ENCODE results near the gene ATP5F1C.
A peak's percentile ranks its signal among the peaks of the same experiment; 100 is the strongest.
"Not testable (repeated sequence)": the region's sequence is repeated elsewhere in the genome, so short reads cannot be mapped to it uniquely, and the experiment has no call there.

Gene ATP5F1C

DNA sequence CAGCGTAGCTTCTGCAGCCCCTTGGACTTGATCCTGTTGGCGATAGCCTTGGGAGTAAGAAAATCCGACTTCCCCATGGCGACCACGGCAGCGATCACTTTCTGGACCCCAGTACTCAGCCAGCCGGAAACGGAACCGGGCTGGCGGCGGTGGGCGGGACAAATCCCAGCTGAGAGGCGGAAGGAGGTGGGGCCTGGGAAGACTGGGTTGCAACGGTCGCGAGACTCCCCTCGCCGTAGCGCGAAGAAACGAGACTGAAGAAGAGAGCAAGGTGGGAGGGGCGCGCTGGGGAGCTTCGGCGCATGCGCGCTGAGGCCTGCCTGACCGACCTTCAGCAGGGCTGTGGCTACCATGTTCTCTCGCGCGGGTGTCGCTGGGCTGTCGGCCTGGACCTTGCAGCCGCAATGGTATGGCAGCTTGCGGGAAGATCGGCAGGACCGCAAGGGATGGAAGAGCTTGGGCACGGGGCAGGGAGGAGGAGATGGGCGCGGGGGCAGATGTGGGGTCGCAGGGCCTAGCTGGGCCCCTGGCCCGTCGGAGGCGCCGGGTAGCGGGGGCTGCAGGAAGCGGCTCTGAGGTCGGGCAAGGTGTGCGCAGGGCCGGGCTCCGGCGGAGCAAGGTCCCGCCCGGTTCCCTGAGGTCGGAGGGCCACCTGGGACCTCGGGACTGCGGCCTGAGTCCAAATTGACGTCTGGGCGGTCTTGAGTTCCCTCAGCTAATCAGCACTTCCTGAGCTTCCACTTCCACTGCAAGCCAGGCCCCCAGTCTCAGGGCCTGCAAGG, at the start of gene ATP5F1C, which contains the start of gene KIN:
Gene ATP5F1C (plus strand): TSS at position 321 of the 782 bp plus-strand sequence. CDS start 31 bp downstream, at position 352.
Gene KIN (minus strand): TSS at position 137 of the 782 bp plus-strand sequence. CDS start 60 bp downstream, at position 77.
- H3K4me3 ChIP-seq (ENCODE audit: low read depth, low read length), result peak within 1 kb of the TSS; percentile 95

DNA sequence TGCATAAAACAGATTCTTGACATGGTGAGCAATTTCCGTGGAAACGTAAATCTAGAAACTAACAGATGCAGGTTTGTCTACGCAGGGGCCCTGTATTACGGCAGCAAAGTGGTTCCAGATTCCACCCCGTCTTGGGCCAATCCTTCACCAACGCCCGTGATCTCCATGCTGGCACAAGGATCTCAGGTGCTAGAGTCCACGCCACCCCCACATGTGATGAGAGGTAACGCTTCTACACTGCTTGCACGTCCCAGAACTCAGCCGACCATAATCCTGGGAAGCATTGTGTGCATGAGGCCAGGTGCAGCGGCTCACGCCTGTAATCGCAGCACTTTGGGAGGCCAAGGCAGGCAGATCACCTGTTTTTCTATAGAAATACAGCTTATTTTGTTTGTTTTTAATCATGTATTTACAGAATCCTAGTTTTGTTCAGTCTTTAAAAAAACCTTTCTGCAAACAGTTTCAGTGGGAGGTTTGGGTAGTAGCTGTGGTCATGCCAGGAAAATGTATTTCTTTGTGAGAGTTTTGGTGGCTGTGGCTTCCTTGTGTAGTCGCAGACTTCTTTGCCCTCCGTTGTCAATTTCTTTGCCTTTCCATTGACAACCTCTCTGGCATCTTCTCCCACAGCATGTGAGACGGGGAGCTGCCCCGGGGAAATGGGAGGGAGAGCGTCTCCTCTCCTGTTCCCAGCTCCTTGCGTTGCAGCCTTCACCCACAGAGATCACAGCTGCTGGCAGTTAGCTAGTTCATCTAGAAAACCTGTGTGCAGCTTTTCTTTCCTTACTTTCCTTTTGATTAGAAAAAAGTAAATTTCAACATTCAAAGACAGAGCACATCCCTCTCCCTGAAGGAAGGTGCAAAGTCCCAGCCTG, 49.2 kb upstream of the ATP5F1C start:
- H3K4me3 ChIP-seq (ENCODE audit: low read depth, low read length), result no peak overlapping the region

DNA sequence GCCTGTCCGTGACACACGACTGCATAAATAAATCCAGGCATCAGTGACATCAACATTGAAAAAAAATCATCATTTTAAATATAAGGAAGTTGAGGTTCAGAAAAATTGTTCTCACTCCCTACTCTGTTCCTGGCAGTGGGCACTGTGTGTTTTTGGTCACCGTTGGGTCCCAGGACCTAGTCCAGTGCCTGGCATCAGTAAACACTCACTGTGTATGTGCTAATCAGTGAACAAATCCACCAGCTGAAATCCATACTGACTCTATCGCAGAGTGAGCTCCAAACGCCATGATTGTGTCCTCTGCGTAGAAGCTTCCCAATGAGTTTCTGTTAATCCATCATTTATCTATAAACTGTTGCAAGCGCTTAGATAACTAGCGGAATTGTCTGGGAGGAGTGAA, 43.7 kb upstream of the ATP5F1C start:
- H3K4me3 ChIP-seq (ENCODE audit: low read depth, low read length), result no peak overlapping the region

DNA sequence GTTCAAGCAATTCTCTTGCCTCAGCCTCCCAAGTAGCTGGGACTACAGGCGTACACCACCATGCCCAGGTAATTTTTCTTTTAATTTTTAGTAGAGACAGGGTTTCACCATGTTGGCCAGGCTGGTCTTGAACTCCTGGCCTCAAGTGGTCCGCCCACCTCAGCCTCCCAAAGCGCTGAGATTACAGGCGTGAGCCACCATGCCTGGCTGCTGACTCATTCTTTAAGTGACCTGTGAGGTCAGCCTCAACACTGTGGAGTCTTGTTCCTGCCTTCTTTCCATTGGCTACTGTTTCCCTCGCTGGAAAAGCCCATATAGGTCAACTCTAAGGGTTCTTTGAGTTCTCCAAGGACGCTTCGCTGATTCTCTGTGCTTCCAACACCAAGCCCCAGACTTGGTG, 39.3 kb upstream of the ATP5F1C start:
- not testable (repeated sequence) for H3K4me3 ChIP-seq (ENCODE audit: low read depth, low read length)

DNA sequence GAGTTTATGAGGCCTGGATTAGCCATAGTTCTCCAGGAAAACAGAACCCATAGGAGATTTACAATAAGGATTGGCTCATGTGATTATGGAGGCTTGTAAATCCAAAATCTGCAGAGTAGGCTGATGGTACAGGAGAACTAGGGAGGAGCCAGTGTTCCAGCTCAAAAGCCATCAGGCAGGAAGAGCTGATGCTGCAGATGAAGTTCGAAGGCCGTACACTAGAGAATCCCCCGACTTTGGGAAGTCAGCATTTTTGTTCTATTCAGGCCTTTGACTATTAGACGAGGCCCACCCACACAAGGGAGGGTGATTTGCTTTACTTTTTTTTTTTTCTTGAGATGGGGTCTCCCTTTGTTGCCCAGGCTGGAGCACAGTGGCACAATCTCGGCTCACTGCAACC, 37.8 kb upstream of the ATP5F1C start:
- H3K4me3 ChIP-seq (ENCODE audit: low read depth, low read length), result no peak overlapping the region

DNA sequence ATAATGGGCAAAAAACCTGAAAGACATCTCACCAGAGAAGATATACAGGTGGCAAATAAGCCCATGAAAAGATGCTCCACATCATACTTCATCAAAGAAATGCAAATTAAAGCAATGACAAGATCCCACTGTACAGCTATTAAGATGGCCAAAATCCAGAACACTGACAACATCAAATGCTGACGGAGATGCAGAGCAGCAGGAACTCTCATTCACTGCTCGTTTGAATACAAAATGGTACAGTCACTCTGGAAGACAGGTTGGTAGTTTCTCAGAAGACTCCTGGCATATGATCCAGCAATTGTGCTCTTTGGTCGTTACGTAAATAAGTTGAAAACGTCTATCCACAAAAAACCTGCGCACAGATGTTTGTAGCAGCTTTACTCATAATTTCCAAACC, 35.7 kb upstream of the ATP5F1C start:
- H3K4me3 ChIP-seq (ENCODE audit: low read depth, low read length), result no peak overlapping the region

DNA sequence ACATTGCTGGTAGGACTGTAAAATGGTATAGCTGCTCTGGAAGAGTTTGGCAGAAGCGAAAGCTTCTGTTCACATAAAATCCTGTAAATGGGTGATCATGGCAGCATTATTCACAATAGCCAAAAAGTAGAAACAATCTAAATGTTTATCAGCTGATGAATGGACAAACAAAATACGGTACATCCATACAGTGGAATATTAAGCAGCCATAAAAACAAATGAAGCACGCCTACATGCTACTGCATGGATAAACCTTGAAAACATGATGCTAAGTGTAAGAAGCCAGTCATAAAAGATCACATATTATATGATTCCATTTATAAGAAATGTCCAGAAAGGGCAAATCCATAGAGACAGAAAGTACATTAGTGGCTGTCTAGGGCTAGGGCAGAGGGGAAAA, 32.9 kb upstream of the ATP5F1C start:
- H3K4me3 ChIP-seq (ENCODE audit: low read depth, low read length), result no peak overlapping the region

DNA sequence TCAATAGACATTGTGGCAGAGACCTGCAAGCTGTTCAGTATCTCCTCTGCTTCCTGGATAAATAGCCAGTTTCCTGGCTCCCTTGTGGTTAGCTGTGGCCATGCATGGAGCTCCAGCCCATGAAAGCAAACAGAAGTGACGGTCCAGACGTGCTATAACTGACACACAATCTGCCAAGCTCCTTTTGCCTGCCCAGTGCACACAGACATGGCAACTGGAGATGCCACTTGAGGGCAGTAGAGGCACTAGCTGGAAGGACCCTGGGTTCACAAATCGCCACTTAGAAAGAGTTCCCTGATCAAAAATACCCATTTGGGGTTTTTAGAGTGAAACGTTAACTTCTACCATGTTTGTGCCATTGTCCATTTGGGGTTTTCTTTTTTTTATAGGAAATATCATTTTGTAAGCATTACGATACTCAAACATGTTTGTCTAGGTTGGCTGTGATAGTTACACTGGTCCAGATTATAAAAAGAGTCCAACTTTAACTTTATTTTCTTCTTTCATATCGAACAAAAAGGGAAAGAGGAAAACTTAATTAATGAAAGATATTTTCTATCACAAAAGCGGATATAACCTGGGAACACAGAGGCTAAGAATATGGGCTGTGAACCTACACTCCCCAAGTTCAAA, 31.5 kb upstream of the ATP5F1C start:
- H3K4me3 ChIP-seq (ENCODE audit: low read depth, low read length), result no peak overlapping the region

DNA sequence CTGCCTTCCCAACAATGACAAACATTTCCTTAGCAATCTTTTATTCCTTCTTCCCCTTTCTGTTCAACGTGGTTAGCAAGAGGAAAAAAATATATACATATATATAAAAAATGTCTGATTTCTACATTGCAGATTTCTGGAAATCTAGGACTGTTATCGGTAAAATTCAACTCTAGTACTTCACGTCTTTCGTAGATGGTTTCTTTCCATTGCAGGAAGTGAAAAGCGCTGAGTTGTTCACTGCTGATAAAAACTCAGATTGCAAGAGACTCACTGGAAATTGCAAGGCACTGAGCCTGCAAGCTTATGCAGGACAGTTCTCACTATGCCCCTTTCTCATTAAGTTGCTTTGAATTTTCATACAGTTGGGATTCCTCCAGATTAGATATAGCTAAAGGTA, 24.0 kb upstream of the ATP5F1C start:
- no peak overlapping the region for H3K4me3 ChIP-seq (ENCODE audit: low read depth, low read length)

DNA sequence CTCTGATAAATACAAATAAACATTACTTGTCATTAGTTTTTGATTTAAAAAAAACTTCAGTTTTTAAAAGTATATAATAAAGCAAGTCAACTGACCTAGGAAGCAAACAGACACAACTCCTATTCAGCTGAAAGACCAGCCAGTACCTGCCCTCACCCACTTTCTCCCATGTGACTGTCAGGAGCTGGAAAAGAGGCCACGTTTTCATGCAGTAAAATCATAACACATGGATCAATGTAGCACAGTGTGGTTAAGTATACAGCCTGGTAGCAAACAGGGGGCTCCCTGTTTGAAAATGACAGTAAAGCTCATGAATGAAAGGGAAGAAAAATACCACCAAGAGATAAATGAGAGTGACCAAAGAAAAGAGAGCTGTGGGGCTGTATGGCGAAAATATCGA, 21.7 kb upstream of the ATP5F1C start:
- H3K4me3 ChIP-seq (ENCODE audit: low read depth, low read length), result no peak overlapping the region

DNA sequence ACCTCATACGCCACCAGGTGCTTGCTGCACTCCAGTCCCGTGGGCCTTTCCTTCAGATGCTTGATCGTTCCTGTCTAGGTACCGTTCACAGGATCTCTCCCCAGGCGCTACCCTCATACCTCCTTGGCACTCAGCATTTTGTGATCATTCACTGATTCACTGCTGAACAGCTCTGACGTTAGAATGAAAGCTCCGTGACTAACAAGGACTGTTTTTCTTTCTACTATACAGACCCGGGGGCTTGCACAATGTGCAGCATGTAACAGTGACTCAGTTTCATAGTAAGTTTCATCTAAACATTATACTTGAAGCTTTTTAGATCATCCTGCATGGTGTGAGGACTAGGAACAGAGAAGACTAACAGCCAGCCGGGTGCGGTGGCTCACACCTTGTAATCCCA, 20.8 kb upstream of the ATP5F1C start:
- no peak overlapping the region for H3K4me3 ChIP-seq (ENCODE audit: low read depth, low read length)

DNA sequence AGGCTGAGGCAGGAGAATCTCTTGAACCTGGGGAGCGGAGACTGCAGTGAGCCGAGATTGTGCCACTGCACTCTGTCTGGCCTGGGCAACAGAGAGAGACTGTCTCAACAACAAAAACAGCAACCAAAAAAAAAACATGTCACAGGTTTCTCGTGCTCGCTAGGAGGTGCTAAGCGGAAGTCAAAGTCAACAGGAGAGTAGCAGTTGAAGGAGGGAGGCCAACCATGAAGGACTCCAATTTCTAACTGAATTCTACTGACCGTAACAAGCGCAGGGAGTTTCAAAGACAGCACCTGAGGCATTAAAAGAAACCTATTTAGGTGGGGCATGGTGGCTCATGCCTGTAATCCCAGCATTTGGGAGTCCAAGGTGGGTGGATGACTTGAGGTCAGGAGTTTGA, 19.6 kb upstream of the ATP5F1C start:
- H3K4me3 ChIP-seq (ENCODE audit: low read depth, low read length), result no peak overlapping the region

DNA sequence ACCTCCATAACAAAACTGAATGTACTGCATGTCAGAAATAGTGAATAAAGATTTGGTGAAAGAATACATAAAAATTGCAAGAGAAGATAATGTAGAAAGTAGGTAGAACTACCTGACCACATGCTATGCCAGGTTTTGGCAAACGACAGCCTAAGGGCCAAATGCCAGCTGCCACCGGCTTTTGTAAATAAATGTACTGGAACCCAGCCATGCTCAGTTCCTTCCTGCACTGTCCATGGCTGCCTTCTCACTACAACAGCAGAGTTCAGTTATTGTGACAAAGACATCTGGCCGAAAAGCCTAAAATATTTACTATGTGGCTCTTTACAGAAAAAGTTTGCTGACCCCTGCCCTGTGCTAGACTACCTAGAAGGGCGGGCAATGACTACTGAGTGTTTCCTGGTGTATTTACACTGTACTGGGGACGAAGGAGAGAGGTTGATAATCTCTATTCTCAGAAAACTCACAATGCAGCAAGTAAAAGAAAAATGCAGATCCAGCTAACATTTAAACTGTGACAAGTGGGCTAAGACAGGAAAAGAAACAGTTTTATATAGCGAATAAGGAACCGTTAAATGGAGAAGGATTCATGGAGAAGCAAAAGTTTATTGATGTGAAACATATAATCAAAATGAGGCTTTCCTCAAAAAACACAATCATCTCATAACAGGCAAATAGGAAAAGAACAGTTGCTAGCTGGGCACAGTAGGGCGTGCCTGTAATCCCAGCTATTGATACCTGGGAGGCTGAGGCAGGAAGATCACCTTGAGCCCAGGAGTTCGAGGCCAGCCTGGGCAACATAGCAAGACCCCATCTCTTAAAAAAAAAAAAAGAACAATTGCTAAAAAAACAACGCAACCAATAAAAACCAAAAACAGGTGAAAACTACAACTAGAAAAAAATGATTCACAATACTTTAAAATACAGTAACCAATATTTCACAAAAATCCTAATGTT, 13.9 kb upstream of the ATP5F1C start:
- no peak overlapping the region for H3K4me3 ChIP-seq (ENCODE audit: low read depth, low read length)

DNA sequence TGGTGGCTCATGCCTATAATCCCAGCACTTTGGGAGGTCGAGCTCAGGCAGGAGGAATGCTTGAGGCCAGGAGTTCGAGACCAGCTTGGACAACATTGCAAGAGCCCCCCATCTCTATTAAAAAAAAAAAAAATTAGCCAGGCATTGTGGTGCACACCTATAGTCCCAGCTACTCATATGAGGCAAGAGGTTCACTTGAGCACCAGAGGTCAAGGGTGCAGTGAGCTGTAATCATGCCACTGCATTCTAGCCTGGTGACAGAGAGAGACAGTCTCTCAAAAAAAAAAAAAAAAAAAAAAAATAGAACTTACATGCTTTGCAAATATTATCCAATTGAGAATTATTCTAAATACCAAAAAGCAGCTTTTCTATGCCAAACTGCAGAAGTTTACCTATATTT, 11.2 kb upstream of the ATP5F1C start:
- H3K4me3 ChIP-seq (ENCODE audit: low read depth, low read length), result no peak overlapping the region

DNA sequence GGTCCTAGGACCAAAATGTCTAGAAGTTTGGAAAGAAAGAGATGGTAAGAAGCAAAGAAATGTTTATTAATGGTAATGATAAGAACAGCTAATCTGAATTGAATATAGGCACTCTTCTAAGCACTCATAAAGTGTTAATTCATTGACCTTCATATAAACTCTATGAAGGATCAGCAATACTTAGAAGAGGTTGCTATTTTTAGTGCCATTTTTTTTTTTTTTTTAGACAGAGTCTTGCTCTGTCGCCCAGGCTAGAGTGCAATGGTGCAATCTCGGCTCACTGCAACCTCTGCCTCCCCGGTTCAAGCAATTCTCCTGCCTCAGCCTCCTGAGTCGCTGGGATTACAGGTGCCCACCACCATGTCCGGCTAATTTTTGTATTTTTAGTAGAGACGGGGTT, 5.8 kb upstream of the ATP5F1C start:
- H3K4me3 ChIP-seq (ENCODE audit: low read depth, low read length), result not testable (repeated sequence)

DNA sequence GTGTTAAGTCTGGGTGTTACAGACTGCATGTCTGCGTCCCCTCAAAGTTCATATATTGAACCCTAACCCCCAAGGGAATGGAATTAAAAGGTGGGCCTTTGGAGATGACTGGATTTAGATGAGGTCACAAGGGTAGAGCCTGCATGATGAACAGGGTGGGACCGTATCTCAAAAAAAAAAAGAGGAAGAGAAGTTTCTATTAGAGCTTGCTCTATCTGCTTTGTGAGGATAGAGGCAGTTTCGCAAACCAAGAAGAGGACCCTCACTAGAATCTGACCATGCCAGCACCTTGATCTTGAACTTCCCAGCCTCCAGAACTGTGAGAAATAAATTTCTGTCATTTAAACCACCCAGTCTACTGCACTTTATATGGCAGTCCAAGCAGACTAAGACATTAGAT, 1.5 kb upstream of the ATP5F1C start:
- H3K4me3 ChIP-seq (ENCODE audit: low read depth, low read length), result peak overlapping the region; percentile 95

DNA sequence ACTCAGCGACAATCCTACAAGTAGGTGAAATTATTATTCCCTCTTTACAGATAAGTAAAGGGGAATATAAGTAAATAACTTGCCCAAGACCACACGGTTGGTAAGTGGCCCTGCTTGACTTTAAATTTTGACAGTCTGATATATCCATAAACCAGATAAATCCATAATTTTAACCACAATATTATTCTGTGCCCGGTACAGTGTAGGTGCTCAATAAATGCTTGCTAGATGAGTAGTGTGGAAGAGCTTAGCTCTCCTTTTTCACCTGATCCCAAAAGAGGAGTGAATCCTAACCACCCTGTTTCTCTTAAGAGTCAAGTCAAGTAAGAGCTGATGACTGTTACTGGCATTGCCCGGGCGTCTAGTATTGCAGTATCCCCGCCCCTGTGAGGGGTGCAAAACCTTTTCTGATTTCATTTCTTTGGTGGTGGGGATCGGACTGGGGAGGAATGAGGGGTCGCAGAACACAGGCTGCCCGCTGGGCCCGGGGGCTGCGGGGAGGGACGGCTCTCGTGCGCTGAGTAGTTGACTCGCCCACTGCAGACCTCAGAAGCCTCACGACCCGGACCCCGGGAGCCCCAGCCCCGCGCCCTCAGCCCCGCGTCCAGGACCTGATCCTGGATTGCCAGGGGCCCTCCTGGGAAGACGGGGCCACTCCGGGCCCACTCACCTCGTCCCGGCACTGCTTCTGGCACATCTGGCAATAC, 674 bp upstream of the ATP5F1C start:
- H3K4me3 ChIP-seq (ENCODE audit: low read depth, low read length), result peak overlapping the region; percentile 95

DNA sequence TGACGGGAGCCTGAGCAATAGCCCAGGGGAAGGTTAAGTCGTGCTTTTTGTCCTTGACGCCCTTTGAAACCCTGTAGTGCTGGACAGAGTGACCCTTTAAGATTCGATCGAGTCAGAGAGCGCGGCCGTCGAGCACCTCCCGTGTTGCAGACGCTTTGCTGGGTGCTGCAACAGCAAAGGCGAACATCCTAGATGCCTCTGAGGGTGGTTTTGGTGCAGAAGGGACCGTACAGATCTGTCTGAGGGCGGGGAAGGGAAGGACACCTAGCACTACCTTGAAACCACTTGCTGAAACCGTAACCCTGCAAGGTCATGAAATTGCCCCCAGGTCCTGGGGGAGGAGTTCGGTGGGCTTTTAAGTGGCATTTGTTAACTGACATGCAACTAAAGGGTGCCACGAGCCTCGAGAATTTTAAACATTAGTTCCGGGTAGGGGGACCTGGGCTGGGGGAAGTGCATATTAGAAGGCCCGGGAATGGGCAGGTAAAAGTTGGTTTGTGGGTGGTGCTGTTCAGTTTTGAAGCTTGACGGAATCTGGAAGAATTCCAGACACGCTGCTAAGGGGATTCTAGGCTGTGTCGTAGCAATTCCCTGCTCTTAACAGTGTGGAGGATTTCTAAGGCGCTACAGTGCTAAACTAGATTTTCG, 786 bp downstream of the ATP5F1C start:
- H3K4me3 ChIP-seq (ENCODE audit: low read depth, low read length), result peak overlapping the region; percentile 95

DNA sequence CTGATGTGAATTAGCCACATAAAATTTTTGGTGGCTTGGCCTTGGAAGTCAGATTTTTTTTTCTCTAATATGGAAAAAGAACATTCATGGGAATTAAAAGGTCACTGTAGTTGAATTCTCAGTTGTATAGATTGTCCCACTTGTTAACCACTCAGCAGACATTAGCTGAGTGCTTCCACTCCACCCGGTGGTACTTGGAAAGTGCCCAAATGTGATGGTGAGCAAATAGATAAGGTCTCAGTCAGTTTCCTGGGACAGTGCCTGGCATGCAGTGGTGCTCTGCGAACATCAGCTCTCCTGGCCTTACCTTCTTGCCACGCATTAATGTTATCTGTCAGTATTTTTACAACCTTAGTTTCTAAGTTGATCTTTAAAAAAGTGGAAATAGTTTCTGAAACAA, 1.4 kb downstream of the ATP5F1C start:
- peak overlapping the region; percentile 95 for H3K4me3 ChIP-seq (ENCODE audit: low read depth, low read length)

All from iPS-11a (cell line).